ENCODE data around the gene ADGRD1.

DNA sequence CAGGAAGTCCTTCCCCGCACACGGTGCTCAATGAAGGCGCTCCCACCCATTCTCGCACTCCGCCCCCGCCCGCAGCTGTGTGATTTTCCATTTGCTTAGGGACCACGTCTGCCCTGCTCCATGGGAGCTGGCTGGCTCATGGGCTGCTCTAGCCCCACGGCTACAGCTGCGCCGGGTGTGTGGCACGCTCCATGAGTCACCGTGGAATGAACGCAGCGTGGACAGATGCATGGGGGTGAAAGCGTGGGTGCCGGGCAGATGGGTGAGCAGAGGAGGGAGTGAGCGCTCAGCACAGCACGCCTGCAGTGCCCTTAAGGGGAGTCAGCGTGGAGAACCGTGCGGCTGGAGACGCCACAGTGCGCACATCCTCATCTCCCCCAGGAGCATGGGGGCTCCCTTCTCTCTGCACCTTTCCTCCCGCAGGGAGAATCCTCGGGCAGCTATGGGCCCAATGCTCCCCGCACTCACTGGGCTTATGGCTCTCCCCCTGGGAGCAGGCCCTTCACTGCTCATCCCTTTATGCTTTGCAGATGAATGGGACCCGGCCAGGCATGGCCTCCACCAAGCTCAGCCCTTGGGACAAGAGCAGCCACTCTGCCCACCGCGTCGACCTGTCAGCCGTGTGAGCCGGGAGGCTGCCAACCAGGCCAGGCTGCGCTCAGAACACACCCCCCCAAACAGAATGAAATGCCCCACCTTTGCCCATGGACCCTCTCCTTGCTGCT lies 185.1 kb downstream of the ADGRD1 start:
- TF ChIP-seq PAX5 (IDR thresholded peaks at IDR 0.05; ENCODE audit: insufficient read depth, low read length, severe bottlenecking) (no peak), TAF1 (IDR thresholded peaks at IDR 0.05; ENCODE audit: low read depth, low read length) (no peak), POLR2A (IDR thresholded peaks at IDR 0.05; ENCODE audit: low read depth, low read length) (no peak)
